PC-9 (cell line): ENCODE data around the gene SCRN2.

Experiments
- CTCF ChIP-seq: fragments of 200-600 bp; sonication (generic); conservative IDR thresholded peaks from 2 replicates; pipeline ENCODE4 v1.6.1; 2017; ENCODE audit warnings: mixed run types, antibody characterized with exemption, mild to moderate bottlenecking, moderate library complexity
- EZH2 ChIP-seq: fragments of 200-600 bp; sonication (generic); IDR thresholded peaks from 2 replicates; pipeline ENCODE4 v1.8.0; 2017; ENCODE audit warnings: antibody characterized with exemption, low read depth

DNA sequence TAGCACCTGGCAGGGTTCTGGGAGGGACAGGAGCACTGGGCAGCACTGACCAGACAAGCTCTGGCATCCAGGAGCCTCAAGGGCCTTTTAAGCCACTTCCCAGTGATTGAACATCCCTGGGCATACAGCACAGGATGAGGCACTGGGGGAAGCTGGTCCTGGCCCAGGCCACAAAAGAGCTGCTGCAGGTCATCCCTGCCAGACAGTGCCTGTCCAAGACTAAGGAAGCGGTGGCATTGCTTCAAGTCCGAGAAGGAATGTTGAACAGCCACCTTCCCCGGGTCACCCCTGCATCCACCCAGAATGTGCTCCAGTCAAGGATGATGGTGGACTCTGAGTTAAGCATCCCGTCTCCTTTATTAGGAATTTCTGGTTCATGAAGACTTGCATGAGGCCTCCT lies 18.3 kb downstream of the SCRN2 start:
- TF ChIP-seq CTCF (no peak), EZH2 (no peak)
